Prostate gland (tissue), 2 donors: Measurements from ENCODE around the gene STK39.

Experiments
- CTCF ChIP-seq, 4 experiments: fragments of 200-600 bp in 2 of 4; fragments of 450-650 bp in 2 of 4; sonication (generic) in 2 of 4; IDR thresholded peaks; 1 replicate in 3 of 4; 2 replicates in 1 of 4; pipeline ENCODE4 v1.5.1; 2016 to 2019; ENCODE audit warnings: antibody characterized with exemption in 4 of 4, mild to moderate bottlenecking in 2 of 4, moderate library complexity in 2 of 4
- POLR2A ChIP-seq: fragments of 450-650 bp; IDR thresholded peaks from one replicate; pipeline ENCODE4 v1.6.1; 2016; ENCODE audit warnings: antibody characterized with exemption, mild to moderate bottlenecking

GRCh38 chr2:168194784-168195522 is 52.4 kb downstream of the STK39 start:
- TF ChIP-seq CTCF (IDR thresholded peaks at IDR 0.05) (no peak), POLR2A (no peak)
